SU-DHL-6 (cell line): ENCODE results near the gene FBN3.

Experiments used
- H2AFZ ChIP-seq: fragments of 200-600 bp; sonication (generic); 2 replicates; pipeline ENCODE4 v1.6.1; 2014; ENCODE audit warnings: low read depth, mild to moderate bottlenecking, moderate library complexity, mixed read lengths, antibody characterized with exemption, low read length; ENCODE audit not compliant: severe bottlenecking
- H3F3A ChIP-seq: fragments of 200-600 bp; shearing (Covaris generic); 2 replicates; pipeline ENCODE4 v1.6.0; 2016; ENCODE audit warnings: antibody characterized with exemption, mild to moderate bottlenecking; ENCODE audit not compliant: insufficient read depth
- H3K27ac ChIP-seq: fragments of 200-600 bp; sonication (generic); 2 replicates; pipeline ENCODE4 v1.5.1; 2016; ENCODE audit warnings: low read depth, mild to moderate bottlenecking, low read length, moderate library complexity, mixed read lengths
- H3K27me3 ChIP-seq: fragments of 200-600 bp; sonication (generic), shearing (Covaris generic); 2 replicates; pipeline ENCODE4 v1.6.0; 2014; ENCODE audit warnings: mild to moderate bottlenecking, low read length
- H3K36me3 ChIP-seq: fragments of 200-600 bp; sonication (generic); 2 replicates; pipeline ENCODE4 v1.6.1; 2014; ENCODE audit warnings: mild to moderate bottlenecking, low read length, mixed read lengths
- H3K4me2 ChIP-seq: fragments of 300-600, 200-600 bp; shearing (Covaris generic), sonication (generic); 2 replicates; pipeline ENCODE4 v1.6.0; 2014; ENCODE audit warnings: low read length, low read depth, mild to moderate bottlenecking; ENCODE audit not compliant: poor library complexity, severe bottlenecking
- H3K4me3 ChIP-seq: fragments of 200-600 bp; sonication (generic); 2 replicates; pipeline ENCODE4 v1.5.1; 2014; ENCODE audit warnings: antibody characterized with exemption, low read length, mild to moderate bottlenecking, mixed read lengths; ENCODE audit not compliant: insufficient read depth, poor library complexity, severe bottlenecking
- H3K79me2 ChIP-seq: fragments of 200-600 bp; sonication (generic); 2 replicates; pipeline ENCODE4 v1.6.1; 2014; ENCODE audit warnings: mild to moderate bottlenecking, low read length, moderate library complexity; ENCODE audit not compliant: insufficient read depth
- H3K9ac ChIP-seq: fragments of 200-600 bp; sonication (generic); 2 replicates; pipeline ENCODE4 v1.7.0; 2014; ENCODE audit warnings: mild to moderate bottlenecking, low read length
- H3K9me2 ChIP-seq: fragments of 200-600 bp; sonication (generic); replicated peaks from 2 replicates; pipeline ENCODE4 v1.6.1; 2014; ENCODE audit warnings: low read length; ENCODE audit not compliant: insufficient read depth
- H3K9me3 ChIP-seq: fragments of 200-600 bp; sonication (generic); 2 replicates; pipeline ENCODE4 v1.6.1; 2014; ENCODE audit warnings: low read length, mixed read lengths; ENCODE audit not compliant: insufficient read depth
- H4K20me1 ChIP-seq: fragments of 200-600 bp; sonication (generic); 2 replicates; pipeline ENCODE4 v1.6.1; 2014; ENCODE audit warnings: low read depth, mild to moderate bottlenecking, antibody characterized with exemption, low read length, moderate library complexity, mixed read lengths
- CTCF ChIP-seq: fragments of 200-600 bp; sonication (generic); IDR thresholded peaks from one replicate; pipeline ENCODE4 v1.5.1; 2017; ENCODE audit warnings: antibody characterized with exemption, mild to moderate bottlenecking, low read length, moderate library complexity; ENCODE audit not compliant: insufficient read depth, poor library complexity, severe bottlenecking
- EZH2phosphoT487 ChIP-seq: fragments of 200-600 bp; sonication (generic), shearing (Covaris generic); conservative IDR thresholded peaks from 2 replicates; pipeline ENCODE4 v1.6.1; 2018; ENCODE audit warnings: mild to moderate bottlenecking, antibody characterized with exemption, low read length, moderate library complexity, mixed read lengths

The FBN3 gene

GRCh38 chr19:8022275-8022674, 127.1 kb downstream of the FBN3 start:
- H3K79me2 ChIP-seq = no peaks in the 10 kb centered on the region
- H4K20me1 ChIP-seq = no peaks in the 10 kb centered on the region
- no peak overlapping the region for H3K27ac ChIP-seq
- H3F3A ChIP-seq = no peaks in the 10 kb centered on the region
- H3K4me2 ChIP-seq = no peak overlapping the region
- TF ChIP-seq EZH2phosphoT487 (no peak), CTCF (no peak)
- H3K4me3 ChIP-seq = no peak overlapping the region
- no peaks in the 10 kb centered on the region for H3K9me3 ChIP-seq
- no peak overlapping the region for H2AFZ ChIP-seq
- H3K9ac ChIP-seq = no peak overlapping the region
- H3K36me3 ChIP-seq = no peaks in the 10 kb centered on the region
- H3K27me3 ChIP-seq = no peaks in the 10 kb centered on the region
- H3K9me2 ChIP-seq = no peaks in the 10 kb centered on the region

GRCh38 chr19:8021374-8021773, 128.0 kb downstream of the FBN3 start:
- Histone ChIP-seq H3K27ac (no peak overlapping the region), H3F3A (no peaks in the 10 kb centered on the region), H3K9me2 (no peaks in the 10 kb centered on the region), H3K79me2 (no peaks in the 10 kb centered on the region), H3K9ac (no peak overlapping the region), H3K36me3 (no peaks in the 10 kb centered on the region), H4K20me1 (no peaks in the 10 kb centered on the region), H3K27me3 (no peaks in the 10 kb centered on the region), H3K4me3 (no peak overlapping the region), H2AFZ (no peak overlapping the region), H3K9me3 (no peaks in the 10 kb centered on the region), H3K4me2 (no peak overlapping the region)
- TF ChIP-seq EZH2phosphoT487 = no peak
- no peak for TF ChIP-seq CTCF

- no peak overlapping the region for H3K4me2 ChIP-seq
Measured at GRCh38 chr19:8020681-8021080, 128.7 kb downstream of the FBN3 start.

More at GRCh38 chr19:8020681-8021080, 128.7 kb downstream of the FBN3 start:
- H3K9me3 ChIP-seq = no peaks in the 10 kb centered on the region
- H3K27ac ChIP-seq = no peak overlapping the region
- no peaks in the 10 kb centered on the region for H3F3A ChIP-seq
- H3K36me3 ChIP-seq = no peaks in the 10 kb centered on the region
- H3K27me3 ChIP-seq = no peaks in the 10 kb centered on the region
- H3K79me2 ChIP-seq = no peaks in the 10 kb centered on the region
- H3K4me3 ChIP-seq = no peak overlapping the region
- H4K20me1 ChIP-seq = no peaks in the 10 kb centered on the region
- TF ChIP-seq CTCF (no peak), EZH2phosphoT487 (no peak)
- no peak overlapping the region for H3K9ac ChIP-seq
- H3K9me2 ChIP-seq = no peaks in the 10 kb centered on the region
- H2AFZ ChIP-seq = no peak overlapping the region
